Mucosa of descending colon (tissue), 3 donors: ENCODE results near the gene GRK5. TPM values are rescaled to one million over a fixed set of nuclear protein-coding genes. Genes with fewer than 3 reads are reported as not detected.

ENCODE experiments used
- ATAC-seq: fragments of 200-7000 bp; cut with Tn5 transposase; one replicate; pipeline ENCODE4 v1.9.1; 2020; ENCODE audit warnings: mild to moderate bottlenecking, moderate library complexity
- DNase-seq, 3 donors: peaks; one replicate each; pipeline ENCODE4 v3.0.0-alpha.2; 2020
- H3K36me3 ChIP-seq: fragments of 200-600 bp; one replicate; pipeline ENCODE4 v1.8.0; 2021; ENCODE audit warnings: low read depth, mild to moderate bottlenecking
- H3K4me1 ChIP-seq: fragments of 200-600 bp; one replicate; pipeline ENCODE4 v1.8.0; 2021; ENCODE audit warnings: low read depth, mild to moderate bottlenecking
- H3K4me3 ChIP-seq: fragments of 200-600 bp; one replicate; pipeline ENCODE4 v1.8.0; 2021; ENCODE audit warnings: mild to moderate bottlenecking
- H3K9me3 ChIP-seq: fragments of 200-600 bp; one replicate; pipeline ENCODE4 v1.8.0; 2021; ENCODE audit warnings: mild to moderate bottlenecking
- CTCF ChIP-seq: fragments of 200-600 bp; IDR thresholded peaks from one replicate; pipeline ENCODE4 v1.8.0; 2022; ENCODE audit warnings: antibody characterized with exemption, mild to moderate bottlenecking
- intact Hi-C, 2 donors: fragments of 100-400 bp; cut with DNase I in 1 of 2; cut with micrococcal nuclease in 1 of 2; formaldehyde crosslinking; loops; one replicate each; pipeline versions ENCODE4 v1.11.0 to v1.11.1; 2022; cut with DNase I, micrococcal nuclease
- total RNA-seq, 3 donors: library from RNA; stranded (reverse); fragmentation: NEBNext Ultra II Directional in 2 of 3; extraction: Animal tissue kit (Norgen Biotek cat#: 25700) in 2 of 3; gene quantifications; one replicate each; pipeline versions ENCODE4 v1.2.1 to v1.2.4, GENCODE V29; 2021 to 2023
- donor health status: DM: no; HTN: no; CAD: no; lungs with moderate emphysema.
- donor health status: DM: no; HTN: no; CAD: no.
- donor health status: DM: no; HTN: yes; CAD: no.

GRK5 gene
- total RNA-seq, 3 donors from 2014 or later = 6.6 to 27.1 (median 8.3) TPM

DNA sequence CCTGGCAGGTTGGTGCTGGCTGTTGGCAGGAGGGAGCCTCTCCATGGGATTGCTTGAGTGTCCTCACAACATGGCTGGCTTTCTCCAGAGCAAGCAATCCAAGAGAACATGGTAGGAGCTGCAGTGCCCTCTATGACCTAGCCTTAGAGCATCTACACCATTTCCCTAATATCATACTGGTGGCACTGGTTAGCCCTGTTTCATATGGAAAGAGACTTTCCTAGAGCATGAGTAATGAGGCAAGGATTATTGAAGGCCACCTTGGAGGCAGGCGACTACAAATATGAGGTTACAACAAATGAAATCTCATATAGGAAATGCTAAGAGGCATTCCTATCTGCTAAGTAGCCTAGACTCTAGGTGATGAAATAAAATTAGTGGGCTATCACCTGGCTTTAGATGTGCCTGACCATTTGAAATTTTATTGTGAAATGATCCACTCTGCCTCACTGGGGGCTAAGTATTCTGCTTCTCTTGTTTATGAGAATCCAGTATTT lies 181.5 kb downstream of the GRK5 start:
- H3K36me3 ChIP-seq = no peaks in the 10 kb centered on the region
- no peak for DNase-seq

DNA sequence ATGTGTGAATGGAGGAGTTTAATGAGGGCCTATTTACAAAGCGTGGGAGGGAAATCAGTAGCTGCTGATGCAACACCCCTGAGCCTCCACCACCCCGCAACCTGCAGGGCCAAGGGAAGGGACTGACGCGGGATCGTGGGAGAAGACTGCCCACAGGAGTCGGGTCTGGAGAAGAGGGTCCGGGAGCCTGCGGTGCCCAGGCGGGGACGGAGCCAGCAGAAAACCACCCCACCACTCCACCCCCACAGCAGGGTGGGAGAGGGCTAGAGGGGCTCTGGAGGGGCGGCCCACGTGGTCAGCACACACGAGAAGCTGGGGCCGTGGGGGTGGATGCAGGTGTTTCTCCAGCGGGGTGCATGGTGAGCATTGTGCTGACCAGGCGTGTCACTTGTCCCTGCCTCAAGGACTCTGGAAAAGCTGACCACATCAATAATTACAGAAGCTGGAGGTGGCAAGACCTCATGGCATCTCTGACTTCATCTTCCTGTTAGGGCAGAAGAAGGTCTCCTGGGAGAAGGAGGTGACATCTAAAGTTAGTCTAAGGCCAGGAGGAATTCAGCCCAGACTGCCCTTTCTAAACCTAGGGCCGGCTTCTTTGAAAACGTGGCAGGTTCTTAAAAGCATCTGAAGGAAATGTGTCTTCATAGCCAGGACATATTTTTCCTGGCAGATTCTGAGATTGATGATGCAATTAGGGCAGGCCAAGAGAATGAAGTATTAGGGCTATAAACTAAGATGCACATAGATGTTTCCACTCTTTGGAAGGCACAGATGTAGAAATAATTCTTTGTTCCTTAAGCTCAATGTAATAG lies 184.3 kb downstream of the GRK5 start:
- H3K36me3 ChIP-seq = no peaks in the 10 kb centered on the region
- ATAC-seq (no peak), DNase-seq (peak in 2 of 3 donors; percentile 8 to 42)
- H3K4me1 ChIP-seq = peaks cover 18% of the 10 kb centered on the region
- H3K4me3 ChIP-seq = no peak overlapping the region
- TF ChIP-seq CTCF = no peak
- H3K9me3 ChIP-seq = no peaks in the 10 kb centered on the region
- intact Hi-C loops = no loop called here

More for the DNA sequence above, 181.5 kb downstream of the GRK5 start:
- no peak for ATAC-seq
- TF ChIP-seq CTCF = no peak
- Histone ChIP-seq H3K4me3 (no peak overlapping the region), H3K9me3 (no peaks in the 10 kb centered on the region), H3K4me1 (no peaks in the 10 kb centered on the region)
- intact Hi-C loops = no loop called here

DNA sequence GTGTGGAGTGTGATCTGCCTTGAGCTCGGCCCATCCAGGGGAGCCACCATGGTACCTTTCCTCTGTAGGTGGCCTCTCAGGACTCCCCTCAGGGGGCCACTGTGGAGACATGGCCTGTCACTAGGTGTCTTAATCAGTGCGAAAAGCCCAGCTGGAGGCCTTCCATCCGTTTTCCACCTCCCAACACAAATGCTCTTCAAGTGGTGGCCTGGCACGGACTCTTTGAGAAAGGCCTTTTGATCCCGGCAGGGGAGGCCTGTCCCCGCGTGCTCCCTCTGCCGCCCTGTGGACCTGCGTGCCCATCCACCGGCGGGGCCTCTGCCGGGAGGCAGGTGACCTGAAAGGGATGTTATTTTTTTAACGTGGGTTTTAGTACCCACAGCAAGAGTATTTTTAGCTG lies 185.6 kb downstream of the GRK5 start:
- no peak for TF ChIP-seq CTCF
- ATAC-seq (no peak), DNase-seq (peak in 2 of 3 donors; percentile 12 to 34)
- H3K9me3 ChIP-seq = no peaks in the 10 kb centered on the region
- intact Hi-C loops = no loop called here
- H3K4me1 ChIP-seq = peaks cover 18% of the 10 kb centered on the region
- H3K36me3 ChIP-seq = no peaks in the 10 kb centered on the region
- no peak overlapping the region for H3K4me3 ChIP-seq

DNA sequence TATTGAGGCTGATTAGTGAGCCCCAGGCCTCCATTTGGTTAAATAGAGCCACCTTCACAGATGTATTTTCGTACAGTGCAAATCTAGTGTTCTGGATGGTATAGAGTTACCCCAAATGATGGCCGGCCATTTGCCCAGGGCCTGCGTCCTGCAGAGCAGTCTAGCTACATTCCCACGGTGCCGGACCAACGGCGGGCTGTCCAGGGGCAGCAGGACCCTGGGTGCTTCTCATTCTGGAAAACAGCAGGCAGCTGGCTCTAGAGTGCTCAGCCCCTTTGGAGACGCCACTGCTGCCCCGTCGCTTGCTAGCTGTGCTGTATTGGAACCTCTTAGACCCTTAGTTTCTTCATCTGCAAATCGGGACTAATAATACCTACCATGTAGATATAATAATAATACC lies 186.1 kb downstream of the GRK5 start:
- H3K4me3 ChIP-seq = no peak overlapping the region
- peaks cover 18% of the 10 kb centered on the region for H3K4me1 ChIP-seq
- DNase-seq (peak in 2 of 3 donors; percentile 17 to 36), ATAC-seq (no peak)
- no peak for TF ChIP-seq CTCF
- no peaks in the 10 kb centered on the region for H3K9me3 ChIP-seq
- intact Hi-C loops = no loop called here
- H3K36me3 ChIP-seq = no peaks in the 10 kb centered on the region

- TF ChIP-seq CTCF = no peak
- intact Hi-C loops = no loop called here
- H3K4me1 ChIP-seq = peaks cover 18% of the 10 kb centered on the region
- H3K9me3 ChIP-seq = no peaks in the 10 kb centered on the region
- H3K4me3 ChIP-seq = no peak overlapping the region
- DNase-seq (peak in 2 of 3 donors; percentile 14 to 16), ATAC-seq (no peak)
- no peaks in the 10 kb centered on the region for H3K36me3 ChIP-seq
Observed at GRCh38 chr10:119393845-119394244, 186.5 kb downstream of the GRK5 start.
